Heart left ventricle (tissue), 16 donors: Measurements from ENCODE around the gene HMGN2. TPM values are rescaled to one million over a fixed set of nuclear protein-coding genes. Genes with fewer than 3 reads are reported as not detected.

Experiments
- ATAC-seq, 4 donors: fragments of 200-7000 bp; cut with Tn5 transposase; one replicate each; pipeline ENCODE4 v1.9.1; 2020 to 2022; ENCODE audit warnings: moderate library complexity in 4 of 4, mild to moderate bottlenecking in 3 of 4, moderate number of reproducible peaks in 1 of 4
- DNase-seq, 5 donors: peaks; one replicate each; pipeline ENCODE4 v3.0.0-alpha.2; 2020
- H3K27ac ChIP-seq, 12 donors: fragments of 200-600 bp; sonication (generic) in 4 of 12; one replicate each; pipeline versions ENCODE4 v1.5.0 to v1.8.0; 2016 to 2022; ENCODE audit warnings: mild to moderate bottlenecking in 2 of 12
- H3K27me3 ChIP-seq, 9 donors: fragments of 200-600 bp; sonication (generic) in 2 of 9; one replicate each; pipeline versions ENCODE4 v1.5.1 to v1.8.0; 2016 to 2022; ENCODE audit warnings: mild to moderate bottlenecking in 3 of 9
- H3K36me3 ChIP-seq, 9 donors: fragments of 200-600 bp; sonication (generic) in 2 of 9; one replicate each; pipeline versions ENCODE4 v1.5.0 to v1.8.0; 2018 to 2022; ENCODE audit warnings: mild to moderate bottlenecking in 2 of 9
- H3K4me1 ChIP-seq, 12 donors: fragments of 200-600 bp; sonication (generic) in 4 of 12; one replicate each; pipeline versions ENCODE4 v1.5.0 to v1.8.0; 2016 to 2022; ENCODE audit warnings: mild to moderate bottlenecking in 3 of 12
- H3K4me3 ChIP-seq, 12 donors: fragments of 200-600 bp; sonication (generic) in 4 of 12; one replicate each; pipeline versions ENCODE4 v1.5.0 to v1.8.0; 2017 to 2022; ENCODE audit warnings: mild to moderate bottlenecking in 9 of 12, moderate library complexity in 4 of 12
- H3K9me3 ChIP-seq, 12 donors: fragments of 200-600 bp; sonication (generic) in 4 of 12; one replicate each; pipeline versions ENCODE4 v1.5.0 to v1.8.0; 2016 to 2022; ENCODE audit warnings: mild to moderate bottlenecking in 1 of 12
- POLR2A ChIP-seq, 2 donors: fragments of 450-650 bp; IDR thresholded peaks; one replicate each; pipeline ENCODE4 v1.6.1; 2017; ENCODE audit warnings: antibody characterized with exemption in 2 of 2, mild to moderate bottlenecking in 2 of 2, moderate library complexity in 2 of 2
- WGBS, 4 donors: extraction: QIAGEN DNeasy Blood & Tissue Kit in 2 of 4; methylation state at CpG; one replicate each; pipeline versions ENCODE4 v1.1.5 to v1.1.7; 2013 to 2018; 5-methylcytosine and 5-hydroxymethylcytosine counted together
- intact Hi-C, 10 donors: fragments of 100-400 bp; cut with DNase I; formaldehyde crosslinking; loops; one replicate each; pipeline versions ENCODE4 v1.11.1 to v1.14.2; 2022
- polyA plus RNA-seq, 2 donors: library from polyadenylated mRNA; stranded (reverse); fragments of 200-250 nt; gene quantifications; one replicate each; pipeline ENCODE4 v1.2.3, GENCODE V29; 2013
- total RNA-seq, 9 donors: library from RNA; depleted of rRNA in 2 of 9; stranded (reverse); fragments of >200 nt in 2 of 9; fragmentation: NEBNext Ultra II Directional in 3 of 9; extraction: Animal tissue kit (Norgen Biotek cat#: 25700) in 3 of 9; gene quantifications; one replicate each; pipeline versions ENCODE4 v1.1.0 to v1.2.4, GENCODE V29; 2016 to 2023
- TF ChIP-seq, protein P1 (sequence below), 12 donors: fragments of 200-600 bp; sonication (generic) in 4 of 12; IDR thresholded peaks; one replicate each; pipeline versions ENCODE4 v1.5.0 to v1.8.0; 2018 to 2022; ENCODE audit warnings: antibody characterized with exemption in 12 of 12, mild to moderate bottlenecking in 5 of 12
- donor health status: ischemic (EF 13 %, LVEDD 7.1; RV severe dilation, severe dysfunction).
- donor health status: healthy with polysubstance abuse.
- donor health status: DM: no; HTN: yes; CAD: no.
- donor health status: DM: no; HTN: no; CAD: no.
- donor health status: ischemic (EF 25% LVEDD 6.9; RV normal size, moderate dysfunction).
- donor health status: ischemic (EF 25% LVEDD 5.7; RV mildly dilated, moderate dysfunction).
- donor health status: healthy.
- donor health status: DM: yes; HTN: yes; CAD: no.
- donor health status: ischemic (EF 35%, LVEDD 5.7; RV mildly dilated, moderate dysfunction).
- donor health status: nonischemic (EF 11% LVEDD 7.7; RV severe dilation, severe dysfunction).
- donor health status: DM: yes; HTN: yes; CAD: no.
- donor health status: PGD.
- donor health status: ischemic (EF 29% LVEDD 5.4; RV normal size, mild dysfunction).
- donor health status: nonischemic (EF 23%, LVEDD 6.1; RV moderate dilation, normal function).

The HMGN2 gene
- total and polyA plus RNA-seq, 11 donors: 66.3 to 256 (median 123) TPM

DNA sequence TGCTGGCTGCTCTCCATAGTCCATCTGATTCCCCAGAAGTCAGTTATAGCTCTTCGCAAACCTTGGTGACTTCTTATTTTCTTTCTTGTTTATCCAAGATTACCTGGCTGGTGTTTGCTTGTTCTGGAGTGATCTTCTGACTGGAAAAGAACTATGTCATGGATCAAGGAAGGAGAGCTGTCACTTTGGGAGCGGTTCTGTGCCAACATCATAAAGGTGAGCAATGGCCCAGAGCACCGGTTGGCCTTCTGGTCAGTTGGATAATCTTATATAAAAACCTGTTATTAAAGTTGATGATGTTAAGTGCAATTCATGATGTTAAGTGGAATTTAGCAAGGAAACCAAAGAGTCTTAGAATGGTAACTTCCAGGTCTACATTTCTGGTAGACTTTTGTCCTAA is 39.4 kb upstream of the HMGN2 start:
- whole genome bisulfite sequencing, 4 donors: 44 to 67% (median 54%) methylated on average over 3 of the region's 3 CpGs
- Histone ChIP-seq H3K36me3 (peaks cover 0 to 42% (median 25%) of the 10 kb centered on the region in 9 donors), H3K27ac (peak overlapping the region in 11 of 12 donors; percentile 66 to 84 (median 77)), H3K4me3 (peak overlapping the region; percentile 50 to 84 (median 70)), H3K27me3 (no peaks in the 10 kb centered on the region), H3K9me3 (no peaks in the 10 kb centered on the region), H3K4me1 (peaks cover 0 to 29% (median 20%) of the 10 kb centered on the region in 12 donors)
- intact Hi-C loops: loop anchor here in 3 of 10 donors (2.0 to 5.0 kb wide), 3 partner anchors 35 to 40 kb away; partner anchors contain the start of gene HMGN2 (in 2 of the 3)
- DNase-seq: no peak
- TF ChIP-seq, protein P1, sequence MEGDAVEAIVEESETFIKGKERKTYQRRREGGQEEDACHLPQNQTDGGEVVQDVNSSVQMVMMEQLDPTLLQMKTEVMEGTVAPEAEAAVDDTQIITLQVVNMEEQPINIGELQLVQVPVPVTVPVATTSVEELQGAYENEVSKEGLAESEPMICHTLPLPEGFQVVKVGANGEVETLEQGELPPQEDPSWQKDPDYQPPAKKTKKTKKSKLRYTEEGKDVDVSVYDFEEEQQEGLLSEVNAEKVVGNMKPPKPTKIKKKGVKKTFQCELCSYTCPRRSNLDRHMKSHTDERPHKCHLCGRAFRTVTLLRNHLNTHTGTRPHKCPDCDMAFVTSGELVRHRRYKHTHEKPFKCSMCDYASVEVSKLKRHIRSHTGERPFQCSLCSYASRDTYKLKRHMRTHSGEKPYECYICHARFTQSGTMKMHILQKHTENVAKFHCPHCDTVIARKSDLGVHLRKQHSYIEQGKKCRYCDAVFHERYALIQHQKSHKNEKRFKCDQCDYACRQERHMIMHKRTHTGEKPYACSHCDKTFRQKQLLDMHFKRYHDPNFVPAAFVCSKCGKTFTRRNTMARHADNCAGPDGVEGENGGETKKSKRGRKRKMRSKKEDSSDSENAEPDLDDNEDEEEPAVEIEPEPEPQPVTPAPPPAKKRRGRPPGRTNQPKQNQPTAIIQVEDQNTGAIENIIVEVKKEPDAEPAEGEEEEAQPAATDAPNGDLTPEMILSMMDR (IDR thresholded peaks at IDR 0.05): no peak
- TF ChIP-seq POLR2A (IDR thresholded peaks at IDR 0.05): no peak
- no peak for ATAC-seq

DNA sequence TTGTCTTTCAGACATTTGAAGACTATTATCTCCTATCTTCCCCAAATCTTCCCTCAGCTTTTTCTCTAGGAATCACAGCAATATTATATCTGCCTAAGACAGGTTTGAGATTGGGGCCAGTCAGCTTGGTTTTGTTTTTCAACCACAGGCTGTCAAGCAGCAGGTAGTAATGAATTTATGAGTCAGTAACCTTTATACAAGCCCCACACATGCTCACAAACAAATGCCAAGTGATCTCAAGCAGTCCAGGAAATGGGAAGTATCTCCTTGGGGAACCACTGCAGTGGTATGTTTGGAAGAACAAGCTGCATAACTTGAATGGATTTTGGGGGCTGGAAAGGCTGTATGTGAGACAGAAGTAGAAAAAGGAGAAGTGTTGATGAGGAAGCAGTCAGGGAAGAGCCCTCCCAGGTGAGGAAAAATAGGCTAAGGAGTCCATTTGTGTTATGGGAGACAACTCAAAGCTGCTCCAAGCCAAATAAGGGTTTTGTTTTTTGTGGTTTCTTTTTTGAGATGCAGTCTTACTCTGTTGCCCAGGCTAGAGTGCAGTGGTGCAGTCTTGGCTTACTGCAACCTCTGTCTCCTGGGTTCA is 38.0 kb upstream of the HMGN2 start:
- Histone ChIP-seq H3K9me3 (no peaks in the 10 kb centered on the region), H3K27ac (no peak overlapping the region), H3K27me3 (no peaks in the 10 kb centered on the region), H3K4me3 (no peak overlapping the region), H3K36me3 (peaks cover 0 to 56% (median 40%) of the 10 kb centered on the region in 9 donors), H3K4me1 (peaks cover 0 to 29% (median 20%) of the 10 kb centered on the region in 12 donors)
- ATAC-seq: no peak
- TF ChIP-seq, protein P1 (IDR thresholded peaks at IDR 0.05): no peak
- no peak for TF ChIP-seq POLR2A (IDR thresholded peaks at IDR 0.05)
- no peak for DNase-seq
- intact Hi-C loops: loop anchor here in 2 of 10 donors (5.0 kb wide), 2 partner anchors 33 to 38 kb away; partner anchors contain the start of gene HMGN2 (in 1 of the 2)

DNA sequence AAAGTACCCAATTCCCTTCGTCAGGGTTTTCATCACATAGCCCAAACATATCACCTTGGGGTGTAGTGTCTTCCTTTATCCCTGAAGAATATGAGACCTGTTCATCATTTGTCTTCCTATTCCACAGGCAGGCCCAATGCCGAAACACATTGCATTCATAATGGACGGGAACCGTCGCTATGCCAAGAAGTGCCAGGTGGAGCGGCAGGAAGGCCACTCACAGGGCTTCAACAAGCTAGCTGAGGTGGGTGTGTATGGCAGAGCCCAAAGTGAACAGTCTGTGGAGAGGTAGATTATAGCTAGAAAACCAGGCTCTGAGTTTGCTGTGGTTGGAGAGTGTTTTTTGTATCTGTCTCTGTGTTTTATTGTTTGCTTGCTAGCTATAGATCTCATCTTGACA is 34.2 kb upstream of the HMGN2 start:
- ATAC-seq (no peak), DNase-seq (no peak)
- WGBS, 4 donors: 96 to 99% (median 96%) methylated on average over 6 of the region's 6 CpGs
- H3K4me3 ChIP-seq: no peak overlapping the region
- H3K27me3 ChIP-seq: no peaks in the 10 kb centered on the region
- peaks cover 0 to 16% (median 12%) of the 10 kb centered on the region in 12 donors for H3K4me1 ChIP-seq
- intact Hi-C loops: no loop called here
- H3K9me3 ChIP-seq: no peaks in the 10 kb centered on the region
- TF ChIP-seq, protein P1 (IDR thresholded peaks at IDR 0.05): no peak
- TF ChIP-seq POLR2A (IDR thresholded peaks at IDR 0.05): no peak
- no peak overlapping the region for H3K27ac ChIP-seq
- H3K36me3 ChIP-seq: peaks cover 0 to 94% (median 78%) of the 10 kb centered on the region in 9 donors

DNA sequence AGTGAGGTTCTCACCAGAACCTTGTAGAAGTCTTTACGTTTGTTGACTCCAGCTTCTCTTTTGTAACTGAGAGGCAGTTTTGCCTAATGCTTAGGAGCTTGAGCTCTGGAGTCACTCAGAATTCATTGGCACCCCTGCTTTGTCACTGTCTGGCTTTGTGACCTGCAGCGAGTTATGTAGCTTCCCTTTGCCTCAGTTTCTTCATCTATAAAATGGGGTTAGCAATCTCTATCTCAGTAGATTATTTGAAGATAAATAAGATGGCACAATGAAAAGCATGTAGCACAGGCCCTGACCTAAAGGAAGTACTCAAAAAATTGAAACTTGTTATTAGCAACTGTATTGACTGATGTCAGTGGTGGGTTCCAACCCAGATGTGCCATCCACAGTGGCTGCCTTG is 32.0 kb upstream of the HMGN2 start:
- DNase-seq: no peak
- Histone ChIP-seq H3K27ac (no peak overlapping the region), H3K4me3 (no peak overlapping the region), H3K4me1 (no peaks in the 10 kb centered on the region), H3K9me3 (no peaks in the 10 kb centered on the region), H3K36me3 (peaks cover 0 to 100% (median 95%) of the 10 kb centered on the region in 9 donors), H3K27me3 (no peaks in the 10 kb centered on the region)
- no peak for TF ChIP-seq POLR2A (IDR thresholded peaks at IDR 0.05)
- TF ChIP-seq, protein P1 (IDR thresholded peaks at IDR 0.05): no peak
- ATAC-seq: no peak
- 94 to 100% (median 95%) methylated on average over 2 of the region's 2 CpGs for WGBS, 4 donors
- intact Hi-C loops: no loop called here
